Measurements from ENCODE around the gene SMIM24.
"Not testable (repeated sequence)": the region's sequence is repeated elsewhere in the genome, so short reads cannot be mapped to it uniquely, and the experiment has no call there.

Gene SMIM24

DNA sequence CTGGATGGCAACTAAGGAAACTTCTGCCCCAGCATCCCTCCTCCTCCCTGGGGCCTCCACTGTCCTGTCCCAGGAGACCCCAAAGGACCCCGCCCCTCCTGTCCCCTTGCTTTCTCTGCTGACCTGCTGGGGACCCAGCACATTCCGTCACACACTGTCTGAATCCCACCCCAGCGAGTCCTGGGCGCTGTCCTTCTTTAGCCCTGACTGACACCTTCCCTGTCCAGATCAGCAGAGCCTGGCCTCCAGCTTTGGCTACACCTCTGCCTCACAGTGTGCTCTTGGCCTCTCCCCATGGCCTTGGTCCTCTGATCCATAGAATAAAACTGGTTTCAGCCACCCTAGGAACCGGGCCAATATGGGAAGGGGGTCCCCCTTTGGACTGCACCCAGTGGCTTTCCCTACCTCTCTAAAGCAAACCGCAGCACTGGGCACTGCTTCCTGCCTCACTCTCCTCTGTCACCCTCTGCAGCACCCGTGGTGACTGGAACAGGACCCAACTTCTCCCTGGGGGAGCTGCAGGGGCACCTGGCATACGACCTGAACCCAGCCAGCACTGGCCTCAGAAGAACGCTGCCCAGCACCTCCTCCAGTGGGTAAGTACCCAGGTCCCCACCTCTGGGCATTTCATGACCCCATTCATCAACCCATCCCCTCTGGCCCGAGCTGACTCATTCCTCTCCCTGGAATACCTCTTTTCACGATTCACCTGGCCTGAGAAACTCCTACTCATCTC is 46.4 kb downstream of the SMIM24 start:
- DNase-seq (ENCODE audit: low read depth in 2 of 2), result no peak

DNA sequence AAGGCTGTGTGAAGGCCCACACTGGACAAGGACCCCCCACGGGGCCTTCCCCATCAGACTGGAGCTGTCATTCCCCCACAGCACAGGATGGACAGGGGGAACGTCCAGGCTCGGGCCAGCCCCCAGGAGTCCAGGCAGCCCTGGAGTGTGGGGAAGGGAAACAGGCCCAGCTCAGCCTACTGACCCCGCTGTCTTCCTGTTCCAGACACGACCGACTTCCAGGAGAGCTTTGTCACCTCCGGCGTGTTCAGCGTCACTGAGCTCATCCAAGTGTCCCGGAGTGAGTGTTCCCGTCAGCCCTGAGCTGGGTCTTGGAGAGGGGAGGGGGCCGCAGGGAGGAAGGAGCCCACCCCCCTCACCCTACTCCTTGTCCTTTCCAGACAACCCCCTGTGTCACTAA is 47.0 kb downstream of the SMIM24 start:
- no peak for DNase-seq (ENCODE audit: low read depth in 2 of 2)

DNA sequence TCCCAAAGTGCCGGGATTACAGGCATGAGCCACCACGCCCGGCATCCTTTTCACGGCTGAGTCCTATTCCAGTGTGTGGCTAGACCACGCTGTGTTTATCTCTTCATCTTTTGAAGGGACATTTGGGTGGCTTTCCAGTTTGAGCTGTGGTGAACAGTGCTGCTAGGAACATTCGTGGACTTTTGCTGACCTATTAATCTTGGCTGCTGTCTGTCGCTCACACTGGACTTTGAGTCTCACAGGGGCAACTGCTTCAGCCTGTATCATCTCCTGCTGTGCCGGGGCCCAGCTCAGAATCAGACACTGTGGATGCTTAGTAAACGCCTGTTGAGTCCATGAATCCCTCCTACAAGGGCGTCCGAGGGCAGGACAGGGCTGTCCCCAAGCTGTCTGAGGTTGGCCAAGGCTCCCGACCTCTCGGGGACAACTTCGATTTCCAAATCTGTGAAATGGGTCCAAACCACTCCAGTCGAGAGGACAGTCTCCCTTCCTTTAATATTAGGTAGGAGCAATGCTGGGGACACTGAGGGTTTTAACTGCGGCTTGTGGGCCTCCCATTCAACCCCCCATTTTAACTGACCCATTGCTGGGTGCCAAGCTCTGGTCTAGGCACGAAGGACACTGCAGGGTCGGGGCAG is 48.4 kb downstream of the SMIM24 start:
- no peak for DNase-seq (ENCODE audit: low read depth in 2 of 2)

DNA sequence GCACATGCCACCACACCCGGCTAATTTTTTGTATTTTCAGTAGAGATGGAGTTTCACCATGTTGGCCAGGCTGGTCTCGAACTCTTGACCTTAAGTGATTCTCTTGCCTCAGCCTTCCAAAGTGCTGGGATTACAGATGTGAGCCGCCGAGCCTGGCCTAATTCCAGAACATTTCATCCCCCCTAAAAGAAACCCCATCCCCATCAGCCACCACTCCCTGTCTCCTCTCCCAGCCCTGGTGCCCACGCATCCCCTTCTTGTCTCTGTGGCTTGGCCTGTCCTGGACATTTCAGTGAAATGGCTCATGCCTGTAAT is 50.0 kb downstream of the SMIM24 start:
- not testable (repeated sequence) for DNase-seq (ENCODE audit: low read depth in 2 of 2)

DNA sequence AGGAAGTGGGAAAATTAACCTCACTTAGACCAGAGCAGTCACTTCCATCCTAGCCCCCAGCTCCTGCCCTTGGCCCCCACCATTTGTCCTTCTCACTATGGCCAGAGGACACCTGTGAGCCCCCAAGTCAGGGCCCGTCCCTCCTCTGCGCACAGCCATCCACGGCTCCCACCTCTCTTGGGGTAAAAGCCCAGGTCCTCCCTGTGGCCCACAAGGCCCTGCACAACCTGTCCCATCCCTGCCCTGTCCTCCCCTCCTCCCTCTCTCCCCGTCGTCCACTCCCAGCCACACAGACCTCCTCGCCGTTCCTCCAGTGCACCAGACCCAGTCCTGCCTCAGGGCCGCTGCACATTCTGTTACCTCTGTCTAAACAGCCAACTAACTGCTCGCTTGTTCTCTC is 53.9 kb downstream of the SMIM24 start:
- DNase-seq (ENCODE audit: low read depth in 2 of 2), result no peak
